GM18499 (cell line): Measurements from ENCODE around the gene LMX1B.

ENCODE experiments used
- ATAC-seq: cut with Tn5 transposase; IDR thresholded peaks from one replicate; pipeline ENCODE4 v1.9.1; 2021; ENCODE audit warnings: moderate number of reproducible peaks; ENCODE audit not compliant: insufficient read depth, unreplicated experiment

The LMX1B gene

GRCh38 chr9:126617003-126617822 lies 3.5 kb downstream of the LMX1B start:
- ATAC-seq, result no peak

- ATAC-seq, result no peak
These were observed 4.1 kb downstream of the LMX1B start for GRCh38 chr9:126617823-126618165.

GRCh38 chr9:126618190-126618584 lies 4.5 kb downstream of the LMX1B start:
- ATAC-seq, result no peak

GRCh38 chr9:126618585-126619360 lies 5.0 kb downstream of the LMX1B start:
- ATAC-seq, result no peak

- no peak for ATAC-seq
These were observed 5.8 kb downstream of the LMX1B start for GRCh38 chr9:126619361-126620135.

DNA sequence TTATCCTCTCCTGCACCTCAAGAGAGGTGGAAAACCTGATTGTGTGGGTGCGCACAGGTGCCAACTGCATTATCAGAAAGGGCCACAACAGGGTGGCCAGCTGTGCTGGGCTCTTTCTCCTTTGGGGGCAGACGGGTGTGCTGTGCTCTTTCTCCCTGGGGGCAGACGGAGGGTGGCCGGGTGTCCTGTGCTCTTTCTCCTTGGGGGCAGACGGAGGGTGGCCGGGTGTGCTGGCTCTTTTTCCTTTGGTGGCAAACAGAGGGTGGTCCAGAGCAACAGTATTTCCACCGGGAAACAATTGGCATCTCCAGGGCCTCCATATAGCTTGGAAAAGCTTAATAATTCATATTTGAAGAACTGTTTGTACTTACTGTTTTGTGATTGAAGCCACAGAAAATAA lies 6.8 kb downstream of the LMX1B start:
- no peak for ATAC-seq

DNA sequence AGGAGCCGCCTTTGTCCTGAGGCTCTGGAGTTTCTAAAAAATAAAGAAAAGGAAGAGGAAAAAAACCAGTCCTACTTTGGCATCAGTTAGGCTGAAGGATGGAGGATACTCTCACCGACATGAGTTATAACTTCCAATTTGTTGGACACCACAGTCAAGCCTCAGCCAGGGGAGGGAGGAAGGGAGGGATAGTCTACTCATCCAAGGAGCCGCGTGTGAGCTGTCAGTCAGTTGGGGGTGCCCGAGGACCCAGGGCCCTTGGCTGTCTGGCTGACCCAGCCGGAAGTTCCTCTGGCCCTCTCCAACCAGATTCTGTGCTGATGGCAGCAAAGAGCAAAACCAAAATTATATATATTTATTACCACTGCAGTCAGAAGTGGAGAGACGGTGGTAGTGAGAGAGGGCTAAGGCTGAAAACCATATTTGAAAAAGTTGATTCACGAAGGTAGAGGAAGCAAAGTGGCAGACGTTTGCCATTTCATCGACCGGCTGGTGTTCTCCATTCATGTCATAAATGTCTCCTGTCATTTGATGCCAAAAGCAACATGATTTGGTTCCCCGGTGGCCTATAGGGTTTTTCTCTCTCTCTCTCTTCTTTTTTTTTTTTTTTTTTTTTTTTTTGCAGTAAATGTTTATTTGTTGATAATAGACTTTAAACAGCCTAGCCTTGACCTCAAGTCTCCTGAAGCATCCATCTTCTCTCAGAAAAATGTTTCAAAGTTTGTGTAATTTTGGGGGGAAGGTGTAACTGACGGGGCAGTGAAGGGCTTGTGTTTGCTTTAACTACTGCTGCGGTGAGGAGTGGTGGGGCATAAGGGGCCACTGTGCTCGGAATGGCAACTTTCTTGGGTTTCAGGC lies 7.6 kb downstream of the LMX1B start:
- no peak for ATAC-seq

- ATAC-seq, result no peak
These were observed 8.4 kb downstream of the LMX1B start for GRCh38 chr9:126621919-126622735.

GRCh38 chr9:126623314-126623666 lies 9.6 kb downstream of the LMX1B start:
- no peak for ATAC-seq

- ATAC-seq, result no peak
These were observed 10.1 kb downstream of the LMX1B start for GRCh38 chr9:126623667-126624478.

DNA sequence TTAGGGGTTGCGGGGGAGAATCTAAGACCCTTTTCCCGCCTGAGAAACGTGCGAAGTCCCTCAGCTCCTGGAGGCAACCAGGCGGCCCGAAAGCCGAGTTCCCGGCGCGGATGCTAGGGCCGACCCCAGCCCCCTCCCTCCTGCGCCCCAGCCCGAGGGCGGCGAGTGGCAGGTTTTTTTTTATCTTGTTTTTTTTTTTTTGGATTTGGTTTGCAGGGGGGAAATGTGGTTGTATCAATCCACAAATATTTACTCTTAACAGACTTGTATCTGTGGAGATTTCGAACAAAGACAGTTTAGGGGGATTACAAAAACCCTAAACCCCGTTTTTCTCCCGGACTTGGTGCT lies 10.7 kb downstream of the LMX1B start:
- ATAC-seq, result no peak

GRCh38 chr9:126624912-126625311 lies 11.2 kb downstream of the LMX1B start:
- no peak for ATAC-seq

GRCh38 chr9:126625329-126626126 lies 11.8 kb downstream of the LMX1B start:
- ATAC-seq, result no peak

- no peak for ATAC-seq
These were observed 12.6 kb downstream of the LMX1B start for GRCh38 chr9:126626127-126626925.

- ATAC-seq, result no peak
These were observed 13.2 kb downstream of the LMX1B start for GRCh38 chr9:126626926-126627233.

DNA sequence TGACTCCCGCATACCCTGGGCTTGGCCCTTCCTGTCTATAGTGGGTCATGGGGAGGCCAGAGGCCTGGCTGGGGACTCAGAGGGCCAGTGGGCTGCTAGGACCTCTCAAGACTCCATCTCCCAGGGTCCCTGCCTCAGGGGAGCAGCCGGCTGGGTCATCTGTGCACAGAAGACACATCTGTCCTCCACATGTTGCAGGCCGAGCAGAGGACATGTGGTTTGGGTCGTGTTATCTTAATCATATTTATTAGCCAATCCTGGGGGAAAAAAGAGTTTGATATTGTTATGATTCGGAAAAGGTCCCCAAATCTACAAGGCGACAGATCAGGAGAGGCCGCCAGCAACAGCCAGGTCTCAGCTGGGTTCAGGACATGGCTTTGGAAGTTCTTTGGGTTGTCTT lies 14.4 kb downstream of the LMX1B start:
- no peak for ATAC-seq

DNA sequence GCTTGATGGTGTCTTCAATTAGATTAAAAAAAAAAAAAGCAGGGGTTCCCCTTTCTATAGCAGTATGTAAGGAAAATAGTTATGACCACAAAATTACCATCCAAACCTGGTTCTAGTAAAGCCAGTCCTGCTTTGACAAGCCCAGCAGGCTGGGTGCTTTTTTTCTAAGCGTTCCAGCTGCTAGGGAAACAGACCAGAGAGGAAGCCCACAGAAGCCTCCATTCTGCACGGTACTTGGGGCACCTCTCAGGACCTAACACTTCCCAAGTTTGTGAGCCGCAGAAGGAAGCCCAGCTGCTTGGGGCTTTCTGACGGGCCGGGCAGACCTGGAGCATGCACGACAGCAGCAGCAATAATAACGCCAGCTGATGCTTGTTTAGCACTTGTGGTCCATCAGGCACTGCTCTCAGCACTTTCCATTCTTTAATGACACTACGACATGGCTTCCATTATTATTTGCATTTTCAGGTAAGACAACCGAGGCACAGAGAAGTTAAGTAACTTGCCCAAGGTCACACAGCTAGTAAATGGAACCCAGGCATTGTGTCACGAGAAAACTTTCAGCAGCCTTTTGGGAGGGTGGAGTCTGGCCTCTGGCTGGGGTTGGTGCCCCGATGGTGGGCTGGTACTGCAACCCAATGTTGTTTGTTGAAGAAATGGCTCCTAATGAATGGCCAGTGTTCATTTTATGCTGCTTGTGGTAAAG lies 15.4 kb downstream of the LMX1B start:
- no peak for ATAC-seq
